ENCODE results near the gene C3orf33. TPM values are rescaled to one million over a fixed set of nuclear protein-coding genes. Genes with fewer than 3 reads are reported as not detected.

C3orf33 gene
- total and polyA plus RNA-seq, 12 donors = 3.5 to 17.1 (median 12.6) TPM

DNA sequence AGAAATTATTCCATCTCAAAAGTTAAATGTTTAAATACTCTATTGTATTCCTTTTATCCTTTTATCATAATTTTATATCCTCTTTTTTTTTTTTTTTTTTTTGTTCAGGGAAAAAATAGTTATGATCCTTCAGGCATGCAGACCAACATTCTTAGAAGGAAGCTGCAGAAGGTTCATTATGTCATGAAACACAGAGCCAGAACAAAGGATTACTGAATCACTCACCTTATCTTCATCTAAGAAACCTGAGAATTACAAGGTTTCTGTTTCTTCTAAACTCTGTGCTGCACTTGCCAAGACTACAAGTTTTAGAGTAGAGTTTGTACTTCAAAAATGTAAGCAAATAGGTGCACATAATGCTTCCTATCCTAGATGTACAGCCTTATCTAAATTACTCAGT, 64.5 kb downstream of the C3orf33 start:
- no peaks in the 10 kb centered on the region for H3K9me3 ChIP-seq (replicated peaks in 1 of 3)
- H3K4me3 ChIP-seq = no peak overlapping the region
- H3K27me3 ChIP-seq = peaks cover 18% of the 10 kb centered on the region
- H3K27ac ChIP-seq = no peak overlapping the region
- no peaks in the 10 kb centered on the region for H3K36me3 ChIP-seq (replicated peaks in 1 of 2)
- DNase-seq = no peak
- intact Hi-C loops (cut with DNase I) = no loop called here
- no peak for TF ChIP-seq POLR2A (IDR thresholded peaks at IDR 0.05)
- TF ChIP-seq, protein P1, sequence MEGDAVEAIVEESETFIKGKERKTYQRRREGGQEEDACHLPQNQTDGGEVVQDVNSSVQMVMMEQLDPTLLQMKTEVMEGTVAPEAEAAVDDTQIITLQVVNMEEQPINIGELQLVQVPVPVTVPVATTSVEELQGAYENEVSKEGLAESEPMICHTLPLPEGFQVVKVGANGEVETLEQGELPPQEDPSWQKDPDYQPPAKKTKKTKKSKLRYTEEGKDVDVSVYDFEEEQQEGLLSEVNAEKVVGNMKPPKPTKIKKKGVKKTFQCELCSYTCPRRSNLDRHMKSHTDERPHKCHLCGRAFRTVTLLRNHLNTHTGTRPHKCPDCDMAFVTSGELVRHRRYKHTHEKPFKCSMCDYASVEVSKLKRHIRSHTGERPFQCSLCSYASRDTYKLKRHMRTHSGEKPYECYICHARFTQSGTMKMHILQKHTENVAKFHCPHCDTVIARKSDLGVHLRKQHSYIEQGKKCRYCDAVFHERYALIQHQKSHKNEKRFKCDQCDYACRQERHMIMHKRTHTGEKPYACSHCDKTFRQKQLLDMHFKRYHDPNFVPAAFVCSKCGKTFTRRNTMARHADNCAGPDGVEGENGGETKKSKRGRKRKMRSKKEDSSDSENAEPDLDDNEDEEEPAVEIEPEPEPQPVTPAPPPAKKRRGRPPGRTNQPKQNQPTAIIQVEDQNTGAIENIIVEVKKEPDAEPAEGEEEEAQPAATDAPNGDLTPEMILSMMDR (IDR thresholded peaks at IDR 0.05) = no peak
- H3K4me1 ChIP-seq (replicated peaks in 1 of 2) = peaks cover 0 to 12% of the 10 kb centered on the region in 2 donors

DNA sequence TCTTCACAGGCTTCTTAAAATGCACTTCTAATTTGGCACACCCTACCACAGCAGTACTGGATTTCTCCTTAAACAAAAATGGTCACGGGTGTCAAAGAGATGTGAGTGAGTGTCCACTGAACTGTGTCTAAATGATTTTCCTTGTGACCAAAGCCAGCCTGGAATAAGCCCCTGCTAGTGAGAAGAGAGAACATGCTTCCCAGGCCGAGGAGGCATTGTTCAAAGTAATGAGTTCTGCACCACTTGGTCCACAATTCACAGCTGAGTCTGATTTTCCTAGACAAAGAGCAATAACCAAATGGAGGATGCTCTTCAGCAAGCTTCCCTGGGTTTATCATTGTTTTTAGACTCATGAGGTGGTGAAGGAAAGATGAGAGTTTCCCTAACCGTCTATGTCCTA, 65.0 kb downstream of the C3orf33 start:
- intact Hi-C loops (cut with DNase I) = no loop called here
- DNase-seq = no peak
- Histone ChIP-seq H3K4me1 (replicated peaks in 1 of 2) (peaks cover 0 to 12% of the 10 kb centered on the region in 2 donors), H3K27ac (no peak overlapping the region), H3K27me3 (peaks cover 18% of the 10 kb centered on the region), H3K4me3 (no peak overlapping the region), H3K36me3 (replicated peaks in 1 of 2) (no peaks in the 10 kb centered on the region), H3K9me3 (replicated peaks in 1 of 3) (no peaks in the 10 kb centered on the region)
- TF ChIP-seq, protein P1 (IDR thresholded peaks at IDR 0.05) = no peak
- no peak for TF ChIP-seq POLR2A (IDR thresholded peaks at IDR 0.05)
- WGBS, 4 donors = 64 to 86% (median 70%) methylated on average over 3 of the region's 3 CpGs

DNA sequence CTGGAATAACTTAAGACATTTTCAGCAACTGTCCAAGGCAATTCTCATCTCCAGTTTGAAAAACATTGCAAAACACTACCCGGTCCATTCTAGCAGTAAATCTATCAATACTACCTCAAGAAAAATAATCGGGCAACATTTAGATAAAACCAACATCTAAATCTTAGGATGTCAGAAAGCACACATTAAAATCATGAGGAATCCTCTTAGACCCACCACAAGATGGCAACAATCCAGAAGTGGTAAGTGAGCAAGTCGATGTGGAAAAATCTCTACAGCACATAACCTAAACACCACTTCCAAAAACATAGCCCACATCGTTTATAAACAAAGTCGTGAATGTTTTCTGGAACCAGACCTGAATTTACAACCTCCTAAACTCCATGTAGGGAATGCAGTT, 66.9 kb downstream of the C3orf33 start:
- Histone ChIP-seq H3K27me3 (peaks cover 18% of the 10 kb centered on the region), H3K27ac (no peak overlapping the region), H3K9me3 (replicated peaks in 1 of 3) (no peaks in the 10 kb centered on the region), H3K36me3 (replicated peaks in 1 of 2) (no peaks in the 10 kb centered on the region), H3K4me3 (no peak overlapping the region), H3K4me1 (replicated peaks in 1 of 2) (peaks cover 0 to 10% of the 10 kb centered on the region in 2 donors)
- no peak for DNase-seq
- TF ChIP-seq, protein P1 (IDR thresholded peaks at IDR 0.05) = no peak
- no peak for TF ChIP-seq POLR2A (IDR thresholded peaks at IDR 0.05)
- WGBS, 4 donors = 27 to 29% (median 28%) methylated on average over 5 of the region's 5 CpGs
- intact Hi-C loops (cut with DNase I) = no loop called here

DNA sequence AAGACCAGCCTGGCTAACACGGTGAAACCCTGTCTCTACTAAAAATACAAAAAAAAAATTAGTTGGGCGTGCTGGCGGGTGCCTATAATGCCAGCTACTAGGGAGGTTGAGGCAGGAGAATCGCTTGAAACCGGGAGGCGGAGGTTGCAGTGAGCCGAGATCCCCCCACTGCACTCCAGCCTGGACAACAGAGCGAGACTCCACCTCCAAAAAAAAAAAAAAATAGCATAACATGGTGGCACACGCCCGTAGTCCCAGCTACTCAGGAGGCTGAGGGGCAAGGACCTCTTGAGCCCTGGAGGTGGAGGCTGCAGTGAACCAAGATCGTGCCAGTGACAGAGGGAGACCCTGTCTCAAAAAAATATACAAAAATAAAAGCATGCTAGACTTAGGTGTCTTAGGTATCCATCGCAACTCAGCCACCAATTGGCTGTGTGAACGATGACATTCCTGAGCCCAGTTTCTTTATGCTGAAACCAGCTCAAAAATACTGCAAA, 67.5 kb downstream of the C3orf33 start:
- DNase-seq = no peak
- Histone ChIP-seq H3K4me1 (replicated peaks in 1 of 2) (peaks cover 0 to 5% of the 10 kb centered on the region in 2 donors), H3K27me3 (peaks cover 18% of the 10 kb centered on the region), H3K9me3 (replicated peaks in 1 of 3) (no peaks in the 10 kb centered on the region), H3K36me3 (replicated peaks in 1 of 2) (no peaks in the 10 kb centered on the region), H3K4me3 (no peak overlapping the region), H3K27ac (no peak overlapping the region)
- 79 to 88% (median 87%) methylated on average over 13 of the region's 13 CpGs for WGBS, 4 donors
- intact Hi-C loops (cut with DNase I) = no loop called here
- TF ChIP-seq POLR2A (IDR thresholded peaks at IDR 0.05) = no peak
- TF ChIP-seq, protein P1 (IDR thresholded peaks at IDR 0.05) = no peak
